HEK293 (cell line): Measurements from ENCODE around the gene LMF1.

Experiments
- CTCF ChIP-seq: fragments of 450-650 bp; formaldehyde crosslinking; IDR thresholded peaks from 2 replicates; pipeline ENCODE4 v1.5.1; 2016; ENCODE audit warnings: missing biosample characterization, missing genetic modification characterization
- SP2 ChIP-seq: fragments of 450-650 bp; formaldehyde crosslinking; IDR thresholded peaks from 2 replicates; pipeline ENCODE4 v1.5.1; 2016; ENCODE audit warnings: missing biosample characterization, missing genetic modification characterization
- YY1 ChIP-seq: fragments of 450-650 bp; formaldehyde crosslinking; IDR thresholded peaks from 2 replicates; pipeline ENCODE4 v1.5.1; 2018; ENCODE audit warnings: missing biosample characterization, missing genetic modification characterization
- ZNF169 ChIP-seq: fragments of 450-650 bp; formaldehyde crosslinking; IDR thresholded peaks from 2 replicates; pipeline ENCODE4 v1.5.1; 2016; ENCODE audit warnings: missing biosample characterization, missing genetic modification characterization
- ZNF391 ChIP-seq: fragments of 450-650 bp; formaldehyde crosslinking; IDR thresholded peaks from 2 replicates; pipeline ENCODE4 v1.5.1; 2016; ENCODE audit warnings: low read depth, missing biosample characterization, missing genetic modification characterization, borderline replicate concordance
- ZNF777 ChIP-seq: fragments of 450-650 bp; formaldehyde crosslinking; IDR thresholded peaks from 2 replicates; pipeline ENCODE4 v1.5.1; 2017; ENCODE audit warnings: missing biosample characterization, missing genetic modification characterization, borderline replicate concordance
- TF ChIP-seq, protein P1 (sequence below): sonication (generic); formaldehyde crosslinking; IDR thresholded peaks from 2 replicates; pipeline ENCODE4 v1.8.1; 2022; ENCODE audit warnings: mild to moderate bottlenecking, moderate library complexity, missing genetic modification reagents

GRCh38 chr16:965036-965395 lies 5.8 kb downstream of the LMF1 start:
- no peak for TF ChIP-seq CTCF (tag by site-specific recombination)
- no peak for TF ChIP-seq ZNF777 (tag by site-specific recombination)
- TF ChIP-seq, protein P1, sequence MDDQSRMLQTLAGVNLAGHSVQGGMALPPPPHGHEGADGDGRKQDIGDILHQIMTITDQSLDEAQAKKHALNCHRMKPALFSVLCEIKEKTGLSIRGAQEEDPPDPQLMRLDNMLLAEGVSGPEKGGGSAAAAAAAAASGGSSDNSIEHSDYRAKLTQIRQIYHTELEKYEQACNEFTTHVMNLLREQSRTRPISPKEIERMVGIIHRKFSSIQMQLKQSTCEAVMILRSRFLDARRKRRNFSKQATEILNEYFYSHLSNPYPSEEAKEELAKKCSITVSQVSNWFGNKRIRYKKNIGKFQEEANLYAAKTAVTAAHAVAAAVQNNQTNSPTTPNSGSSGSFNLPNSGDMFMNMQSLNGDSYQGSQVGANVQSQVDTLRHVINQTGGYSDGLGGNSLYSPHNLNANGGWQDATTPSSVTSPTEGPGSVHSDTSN: no peak
- no peak for TF ChIP-seq ZNF391
- no peak for TF ChIP-seq ZNF169 (tag by site-specific recombination)
- no peak for TF ChIP-seq YY1 (tag by site-specific recombination)
- TF ChIP-seq SP2: no peak
